GM21528 (cell line): Measurements from ENCODE around the gene FSTL3.
"Not testable (repeated sequence)": the region's sequence is repeated elsewhere in the genome, so short reads cannot be mapped to it uniquely, and the experiment has no call there.

Experiments
- ATAC-seq: cut with Tn5 transposase; IDR thresholded peaks from one replicate; pipeline ENCODE4 v1.9.1; 2021; ENCODE audit warnings: mild to moderate bottlenecking, moderate library complexity; ENCODE audit not compliant: unreplicated experiment, low FRiP score

Gene FSTL3

GRCh38 chr19:708154-709143, 32.3 kb downstream of the FSTL3 start, which contains the start of gene PALM:
Gene PALM (plus strand): TSS chr19:708935. CDS start chr19:709147, 212 bp downstream.
- no peak for ATAC-seq

DNA sequence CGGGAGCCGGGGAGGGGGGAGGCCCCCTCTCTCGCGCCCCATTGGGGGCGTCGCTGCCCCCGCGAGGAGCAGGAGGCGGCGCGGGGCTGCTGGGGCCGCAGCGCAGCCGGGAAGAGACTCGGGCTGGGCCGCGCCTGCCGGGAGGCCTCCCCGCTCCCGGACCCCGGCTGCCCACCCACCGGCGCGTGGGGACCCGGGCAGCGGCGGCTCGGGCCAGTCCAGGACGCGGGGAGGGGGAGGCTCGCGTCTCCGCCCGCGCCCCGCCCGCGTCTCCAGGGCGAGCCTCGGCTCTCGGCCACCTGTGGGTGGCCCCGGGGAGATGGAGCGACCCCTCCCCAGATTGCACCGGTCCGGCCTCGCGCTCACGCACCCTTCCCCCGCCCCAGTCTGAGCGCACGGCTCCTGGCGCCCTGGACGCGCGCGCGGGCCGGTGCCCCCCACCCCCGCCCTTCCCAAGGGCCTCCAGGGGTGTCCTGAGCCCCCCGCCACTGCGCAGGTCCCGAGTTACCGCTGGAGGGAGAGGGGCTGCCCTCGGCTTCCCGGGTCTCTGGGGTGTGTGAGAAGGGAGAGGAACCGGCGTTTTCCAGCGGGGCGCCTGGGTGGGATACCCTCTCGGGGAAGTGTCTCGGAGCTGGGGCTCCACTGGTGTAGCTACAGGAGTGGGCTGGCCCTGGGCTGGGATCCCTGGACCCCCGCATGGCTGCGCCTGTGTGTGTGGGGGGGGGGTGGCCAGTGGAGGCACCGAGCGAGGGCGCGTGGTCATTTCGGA, 33.2 kb downstream of the FSTL3 start:
- ATAC-seq, result no peak

- ATAC-seq, result no peak
Measured at GRCh38 chr19:709965-710571, 33.9 kb downstream of the FSTL3 start.

- no peak for ATAC-seq
Measured at GRCh38 chr19:710767-711166, 34.6 kb downstream of the FSTL3 start.

- no peak for ATAC-seq
Measured at GRCh38 chr19:711254-711653, 35.1 kb downstream of the FSTL3 start.

DNA sequence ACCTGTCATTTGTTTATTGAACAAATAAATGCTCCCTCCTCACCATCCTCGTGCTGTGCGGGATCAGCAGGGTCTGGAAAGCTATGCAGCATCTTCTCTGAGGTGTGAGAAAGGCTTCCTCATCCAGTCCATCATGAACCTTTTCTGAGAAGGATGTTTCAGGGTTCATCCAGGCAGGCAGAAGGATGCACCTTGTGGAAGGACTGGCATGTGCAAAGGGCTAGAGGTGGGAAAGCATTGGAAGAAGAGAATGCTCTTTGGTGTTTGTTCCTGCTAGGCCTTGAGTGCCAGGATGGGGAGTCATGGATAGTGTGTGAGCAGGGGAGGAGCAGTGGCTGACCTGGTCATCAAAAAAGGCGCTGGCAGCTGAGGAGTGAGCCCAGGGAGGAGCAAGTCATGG, 39.2 kb downstream of the FSTL3 start:
- no peak for ATAC-seq

DNA sequence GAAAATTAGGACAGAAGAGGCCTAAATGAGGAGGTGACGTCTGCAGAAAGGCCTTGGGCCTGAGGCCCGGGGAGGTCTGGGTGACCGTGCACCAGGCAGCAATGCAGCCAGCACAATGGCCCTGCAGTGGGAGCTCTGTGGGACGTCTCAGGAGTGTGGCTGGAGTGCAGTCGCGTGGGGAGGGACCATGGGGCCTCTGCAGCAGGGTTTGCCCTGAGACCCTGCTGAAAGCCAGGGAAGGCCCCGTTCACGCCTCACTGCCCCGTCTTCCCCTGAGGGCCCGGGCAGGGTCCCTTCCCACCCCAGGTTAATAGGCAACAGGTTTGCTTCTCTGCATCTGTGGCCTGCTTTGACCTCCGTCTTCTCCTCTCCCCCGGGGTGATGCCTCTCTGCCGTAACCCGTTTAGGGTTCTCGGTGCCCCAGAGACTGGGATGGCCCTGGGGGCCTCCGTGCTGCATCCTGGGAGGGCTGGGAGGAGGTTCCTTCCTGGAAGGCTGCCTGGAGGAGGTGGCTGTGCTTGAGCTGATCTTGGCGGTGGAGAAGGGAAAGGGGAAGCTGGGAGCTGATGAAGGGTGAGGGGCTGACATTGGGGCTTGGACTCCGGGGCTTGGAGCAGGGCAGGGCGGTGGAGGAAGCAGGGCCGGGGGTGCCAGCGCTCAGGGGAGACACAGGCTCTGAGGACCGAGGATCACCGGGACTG, 42.2 kb downstream of the FSTL3 start:
- ATAC-seq, result no peak

DNA sequence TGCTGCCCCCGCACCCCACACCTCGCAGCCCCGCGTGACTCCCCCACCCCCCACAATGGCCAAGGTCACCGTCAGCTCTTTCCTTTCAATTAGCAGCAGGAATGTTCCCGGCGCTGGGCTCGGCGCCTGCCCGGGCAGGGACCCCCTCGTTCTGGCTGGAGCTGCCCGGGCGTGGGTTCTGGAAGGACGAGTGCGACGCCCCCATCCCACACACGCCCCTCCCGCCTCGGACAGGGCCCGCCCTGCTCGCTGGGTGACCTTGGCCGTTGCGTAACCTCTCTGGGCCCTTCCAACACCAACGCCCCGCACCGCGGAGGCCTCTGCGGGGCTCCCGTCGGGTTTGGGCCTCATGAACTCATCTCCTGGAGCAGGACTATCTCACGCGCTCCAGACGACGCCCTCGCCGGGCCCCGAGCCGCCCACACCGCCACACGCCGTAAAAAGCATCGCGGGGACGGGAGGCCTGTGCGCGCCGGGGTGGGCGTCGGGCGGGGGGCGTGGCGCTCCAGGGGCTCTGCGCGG, 42.9 kb downstream of the FSTL3 start:
- no peak for ATAC-seq

- ATAC-seq, result no peak
Measured at GRCh38 chr19:719636-720344, 43.6 kb downstream of the FSTL3 start.

DNA sequence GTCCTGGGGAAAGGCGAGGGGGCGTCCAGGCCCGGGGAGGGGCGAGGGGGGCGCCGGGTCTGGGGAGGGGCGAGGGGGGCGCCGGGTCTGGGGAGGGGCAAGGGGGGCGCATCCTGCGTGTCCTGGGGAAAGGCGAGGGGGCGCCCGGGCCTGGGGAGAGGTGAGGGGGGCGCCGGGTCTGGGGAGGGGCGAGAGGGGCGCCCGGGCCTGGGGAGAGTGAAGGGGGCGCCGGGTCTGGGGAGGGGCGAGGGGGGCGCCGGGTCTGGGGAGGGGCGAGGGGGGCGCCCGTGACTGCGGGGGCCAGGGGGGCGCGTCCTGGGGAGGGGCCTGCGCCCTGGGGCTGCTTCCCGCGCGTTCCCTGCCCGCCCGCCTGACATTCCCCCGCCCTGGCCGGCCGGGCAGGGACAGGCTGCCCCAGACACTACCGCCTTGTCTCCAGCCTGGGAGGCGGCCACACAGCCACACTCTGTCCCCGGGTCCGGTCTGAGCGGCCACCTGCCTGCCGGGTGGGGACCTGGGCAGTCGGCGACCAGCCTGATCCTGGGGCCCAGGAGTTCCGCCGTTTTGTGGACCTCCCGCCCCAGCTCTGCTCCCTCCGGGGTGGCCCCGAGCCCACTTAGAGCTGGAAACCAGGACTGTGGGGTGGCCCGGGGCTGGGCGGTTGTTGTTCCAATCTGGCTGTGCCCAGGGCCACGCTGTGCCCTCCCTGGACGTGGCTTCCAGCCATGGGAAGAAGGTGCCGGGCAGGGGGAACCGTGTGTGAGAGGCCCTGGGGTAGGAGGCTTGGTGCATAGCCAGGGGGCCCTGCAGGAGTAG, 44.4 kb downstream of the FSTL3 start:
- ATAC-seq, result no peak

DNA sequence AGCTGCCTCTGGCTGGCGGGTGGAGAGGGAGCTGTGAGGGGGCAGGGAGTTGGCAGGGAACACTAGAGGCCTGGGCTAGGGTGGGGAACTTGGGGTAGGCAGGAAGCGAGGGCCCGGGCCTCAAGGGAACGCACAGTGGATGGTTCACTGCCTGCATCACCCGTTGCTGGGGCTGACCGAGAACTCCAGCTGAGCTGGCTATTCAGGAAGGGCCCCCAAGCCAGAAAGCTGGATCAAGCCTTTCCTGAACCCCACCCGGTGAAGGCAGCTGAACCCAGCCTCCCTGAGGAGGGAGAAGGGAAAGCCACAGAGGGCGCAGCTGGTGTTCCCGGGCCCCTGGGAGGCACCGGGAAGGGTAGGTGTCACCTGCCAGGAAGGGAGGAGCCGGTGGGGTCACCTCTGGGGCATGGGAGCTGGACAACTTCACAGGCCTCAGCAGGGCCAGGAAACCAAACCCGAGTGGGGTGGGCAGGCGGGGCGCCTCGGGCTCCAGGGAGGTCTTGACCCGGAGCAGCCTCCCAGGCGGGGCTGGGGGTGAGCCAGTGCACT, 46.4 kb downstream of the FSTL3 start:
- ATAC-seq, result no peak

GRCh38 chr19:723247-723646, 47.1 kb downstream of the FSTL3 start:
- ATAC-seq, result no peak

GRCh38 chr19:723714-724113, 47.5 kb downstream of the FSTL3 start:
- ATAC-seq, result no peak

GRCh38 chr19:725461-726089, 49.4 kb downstream of the FSTL3 start:
- ATAC-seq, result no peak

GRCh38 chr19:726993-727956, 51.1 kb downstream of the FSTL3 start:
- ATAC-seq, result no peak

GRCh38 chr19:728011-728410, 51.8 kb downstream of the FSTL3 start:
- no peak for ATAC-seq

DNA sequence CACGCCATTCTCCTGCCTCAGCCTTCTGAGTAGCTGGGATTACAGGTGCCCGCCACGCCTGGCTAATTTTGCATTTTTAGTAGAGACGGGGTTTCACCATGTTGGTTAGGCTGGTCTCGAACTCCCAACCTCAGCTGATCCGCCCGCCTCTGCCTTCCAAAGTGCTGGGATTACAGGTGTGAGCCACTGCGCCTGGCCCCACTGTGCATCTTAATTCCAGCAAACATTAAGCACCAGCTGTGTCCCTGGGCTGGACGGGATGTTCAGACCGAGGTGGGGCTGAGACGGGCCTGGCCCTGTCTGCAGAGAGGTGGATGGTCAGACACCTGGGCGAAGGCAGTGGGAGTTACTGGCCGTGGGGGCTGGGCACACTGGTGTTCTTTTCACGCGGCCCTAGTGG, 53.4 kb downstream of the FSTL3 start:
- ATAC-seq, result not testable (repeated sequence)
